Measurements from ENCODE around the gene TMF1.
A peak's percentile ranks its signal among the peaks of the same experiment; 100 is the strongest.

TMF1 gene

DNA sequence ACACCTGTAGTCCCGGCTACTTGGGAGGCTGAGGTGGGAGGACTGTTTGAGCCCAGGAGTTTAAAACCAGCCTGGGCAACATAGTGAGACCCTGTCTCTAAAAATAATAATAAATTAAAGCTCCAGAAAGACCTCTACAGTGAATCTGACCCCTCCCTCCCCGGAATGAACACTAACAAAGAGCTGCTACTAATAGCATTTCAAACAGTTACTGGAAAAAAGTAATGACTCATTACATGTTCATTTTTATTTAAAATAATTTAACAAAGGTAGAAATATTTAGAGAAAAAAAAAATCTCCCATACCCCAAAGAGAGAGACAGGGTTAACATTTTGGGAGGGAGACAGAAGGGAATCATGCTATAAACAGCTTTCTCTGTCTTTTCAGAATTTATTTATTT is 30.2 kb upstream of the TMF1 start:
- Histone ChIP-seq H3K27ac (ENCODE audit: low read depth, low read length) (peak overlapping the region; percentile 88), H3K79me2 (ENCODE audit: control insufficient read depth, low read length) (peaks cover 48% of the 10 kb centered on the region)
- TF ChIP-seq EZH2phosphoT487 (IDR thresholded peaks at IDR 0.05; ENCODE audit: borderline replicate concordance, low read length) = no peak
- TF ChIP-seq, protein P1, sequence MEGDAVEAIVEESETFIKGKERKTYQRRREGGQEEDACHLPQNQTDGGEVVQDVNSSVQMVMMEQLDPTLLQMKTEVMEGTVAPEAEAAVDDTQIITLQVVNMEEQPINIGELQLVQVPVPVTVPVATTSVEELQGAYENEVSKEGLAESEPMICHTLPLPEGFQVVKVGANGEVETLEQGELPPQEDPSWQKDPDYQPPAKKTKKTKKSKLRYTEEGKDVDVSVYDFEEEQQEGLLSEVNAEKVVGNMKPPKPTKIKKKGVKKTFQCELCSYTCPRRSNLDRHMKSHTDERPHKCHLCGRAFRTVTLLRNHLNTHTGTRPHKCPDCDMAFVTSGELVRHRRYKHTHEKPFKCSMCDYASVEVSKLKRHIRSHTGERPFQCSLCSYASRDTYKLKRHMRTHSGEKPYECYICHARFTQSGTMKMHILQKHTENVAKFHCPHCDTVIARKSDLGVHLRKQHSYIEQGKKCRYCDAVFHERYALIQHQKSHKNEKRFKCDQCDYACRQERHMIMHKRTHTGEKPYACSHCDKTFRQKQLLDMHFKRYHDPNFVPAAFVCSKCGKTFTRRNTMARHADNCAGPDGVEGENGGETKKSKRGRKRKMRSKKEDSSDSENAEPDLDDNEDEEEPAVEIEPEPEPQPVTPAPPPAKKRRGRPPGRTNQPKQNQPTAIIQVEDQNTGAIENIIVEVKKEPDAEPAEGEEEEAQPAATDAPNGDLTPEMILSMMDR (IDR thresholded peaks at IDR 0.05; ENCODE audit: low read depth, low read length, poor library complexity, severe bottlenecking) = no peak

DNA sequence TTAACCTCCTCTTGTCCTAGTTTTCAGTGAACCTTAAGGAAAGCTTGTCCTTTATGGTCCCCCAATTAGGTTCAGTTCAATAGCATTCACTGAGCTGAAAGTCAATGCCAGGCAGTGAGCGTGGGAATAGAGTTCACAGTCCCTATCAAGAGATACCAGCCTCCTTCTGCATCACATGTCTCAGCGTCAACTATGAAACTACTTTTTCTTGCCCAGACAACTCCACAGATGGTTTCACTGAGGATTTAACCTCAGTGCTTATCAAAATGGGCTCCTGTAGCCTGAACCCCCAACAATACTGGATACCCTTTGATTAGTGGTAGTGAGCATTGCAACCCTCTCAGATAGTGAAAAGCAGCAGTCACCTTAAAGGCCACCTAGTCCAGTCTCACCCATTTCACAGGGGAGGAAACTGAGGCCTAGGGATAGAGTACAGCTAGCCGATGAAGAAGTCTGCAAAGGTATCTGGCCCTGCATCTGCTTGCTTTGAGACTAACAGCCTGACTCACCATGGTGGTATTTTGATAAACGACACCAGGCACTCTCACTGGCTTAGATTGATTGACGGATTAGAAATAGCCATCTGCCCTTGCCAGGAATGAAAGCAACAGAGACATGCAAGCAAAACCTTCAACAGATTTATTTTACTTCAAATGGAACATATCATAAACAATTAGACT is 29.6 kb upstream of the TMF1 start:
- Histone ChIP-seq H4K20me1 (ENCODE audit: control insufficient read depth, insufficient read depth, low read depth, low read length) (no peaks in the 10 kb centered on the region), H3K4me3 (ENCODE audit: low read length) (peak overlapping the region; percentile 92), H3K79me2 (ENCODE audit: control insufficient read depth, low read length) (peaks cover 53% of the 10 kb centered on the region), H3K36me3 (ENCODE audit: control insufficient read depth, low read length) (peaks cover 19% of the 10 kb centered on the region; the same call in 1 of the 2 replicates), H3K9me3 (ENCODE audit: control insufficient read depth, insufficient read depth, low read length) (no peaks in the 10 kb centered on the region), H3K9me2 (replicated peaks; ENCODE audit: control insufficient read depth, low read length) (no peaks in the 10 kb centered on the region), H3K27ac (ENCODE audit: low read depth, low read length) (peak overlapping the region; percentile 88), H3F3A (ENCODE audit: control insufficient read depth, insufficient read depth) (peaks cover 25% of the 10 kb centered on the region), H3K4me1 (ENCODE audit: control insufficient read depth, low read length) (peaks cover 72% of the 10 kb centered on the region), H3K4me2 (ENCODE audit: low read length) (peak overlapping the region; percentile 95), H3K27me3 (ENCODE audit: control insufficient read depth, low read length) (no peaks in the 10 kb centered on the region)
- no peak for TF ChIP-seq EZH2phosphoT487 (IDR thresholded peaks at IDR 0.05; ENCODE audit: borderline replicate concordance, low read length)
- TF ChIP-seq, protein P1 (IDR thresholded peaks at IDR 0.05; ENCODE audit: low read depth, low read length, poor library complexity, severe bottlenecking) = no peak

More for the DNA sequence above, 30.2 kb upstream of the TMF1 start:
- Histone ChIP-seq H3K4me2 (ENCODE audit: low read length) (peak overlapping the region; percentile 95), H3K9me2 (replicated peaks; ENCODE audit: control insufficient read depth, low read length) (no peaks in the 10 kb centered on the region), H3K27me3 (ENCODE audit: control insufficient read depth, low read length) (no peaks in the 10 kb centered on the region), H3K4me3 (ENCODE audit: low read length) (peak overlapping the region; percentile 92), H4K20me1 (ENCODE audit: control insufficient read depth, insufficient read depth, low read depth, low read length) (no peaks in the 10 kb centered on the region), H3K9me3 (ENCODE audit: control insufficient read depth, insufficient read depth, low read length) (no peaks in the 10 kb centered on the region), H3F3A (ENCODE audit: control insufficient read depth, insufficient read depth) (peaks cover 25% of the 10 kb centered on the region), H3K36me3 (ENCODE audit: control insufficient read depth, low read length) (peaks cover 15% of the 10 kb centered on the region; the same call in 1 of the 2 replicates), H3K4me1 (ENCODE audit: control insufficient read depth, low read length) (peaks cover 76% of the 10 kb centered on the region)

DNA sequence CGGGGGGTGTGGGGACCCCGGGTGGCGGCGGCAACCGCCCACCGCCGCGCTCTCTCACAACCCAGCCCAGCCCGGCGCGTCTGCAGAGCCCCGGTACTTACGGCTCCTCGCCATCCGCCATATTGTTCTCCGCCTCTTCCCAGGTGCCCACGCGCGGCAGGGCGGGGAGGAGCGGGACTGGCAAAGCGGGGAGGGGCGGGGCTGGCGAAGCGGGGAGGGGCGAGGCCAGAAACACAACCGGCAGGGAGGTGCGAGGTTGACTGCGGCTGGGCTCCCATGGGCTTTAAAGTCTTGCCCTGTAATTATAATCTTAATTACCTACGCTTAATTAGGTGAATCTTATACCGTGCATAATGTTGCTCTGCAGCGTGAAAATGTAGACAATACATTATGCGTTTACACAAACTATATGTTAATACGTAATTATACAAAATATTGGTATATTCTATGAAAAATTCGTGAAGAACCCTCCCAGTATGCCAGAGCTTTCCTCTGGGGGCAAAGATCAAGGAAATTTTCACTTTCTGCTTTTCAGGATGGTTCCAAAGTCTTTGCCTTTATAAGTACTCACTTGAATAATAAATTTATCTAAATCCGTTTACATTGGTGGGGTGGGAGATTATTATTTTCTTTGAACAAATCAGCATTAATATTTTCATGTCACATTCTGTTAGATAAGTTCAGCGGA is 28.2 kb upstream of the TMF1 start, which contains the start of gene UBA3:
Gene UBA3, minus strand, starts transcription at position 133 of the 688 bp plus-strand sequence. Its CDS starts 12 bp downstream, at position 121.
- H3K36me3 ChIP-seq (ENCODE audit: control insufficient read depth, low read length) = peaks cover 28% of the 10 kb centered on the region
- peak within 1 kb of the TSS; percentile 89 for H3K4me3 ChIP-seq (ENCODE audit: low read length)
- H3K27me3 ChIP-seq (ENCODE audit: control insufficient read depth, low read length) = no peaks in the 10 kb centered on the region
- H3K9me2 ChIP-seq (replicated peaks; ENCODE audit: control insufficient read depth, low read length) = no peaks in the 10 kb centered on the region
- H3F3A ChIP-seq (ENCODE audit: control insufficient read depth, insufficient read depth) = peaks cover 26% of the 10 kb centered on the region
- no peaks in the 10 kb centered on the region for H4K20me1 ChIP-seq (ENCODE audit: control insufficient read depth, insufficient read depth, low read depth, low read length)
- H3K4me2 ChIP-seq (ENCODE audit: low read length) = peak within 1 kb of the TSS; percentile 95
- peaks cover 61% of the 10 kb centered on the region for H3K4me1 ChIP-seq (ENCODE audit: control insufficient read depth, low read length)
- TF ChIP-seq EZH2phosphoT487 (IDR thresholded peaks at IDR 0.05; ENCODE audit: borderline replicate concordance, low read length) = no peak
- TF ChIP-seq, protein P1 (IDR thresholded peaks at IDR 0.05; ENCODE audit: low read depth, low read length, poor library complexity, severe bottlenecking) = no peak
- peak within 1 kb of the TSS; percentile 88 for H3K27ac ChIP-seq (ENCODE audit: low read depth, low read length)
- no peaks in the 10 kb centered on the region for H3K9me3 ChIP-seq (ENCODE audit: control insufficient read depth, insufficient read depth, low read length)
- H3K79me2 ChIP-seq (ENCODE audit: control insufficient read depth, low read length) = peaks cover 51% of the 10 kb centered on the region
